Endothelial cell of hepatic sinusoid (primary cell): Measurements from ENCODE around the gene ATOSB.

Source experiments
- in situ Hi-C: cut with HindIII; loops from 2 replicates; pipeline ENCODE4 v1.10.0; 2017; ENCODE audit warnings: low sequenced_read_pairs

ATOSB gene

GRCh38 chr9:35114113-35114839, 1.4 kb downstream of the ATOSB start:
- in situ Hi-C loops = no loop called here

GRCh38 chr9:35112257-35113020, 3.2 kb downstream of the ATOSB start:
- in situ Hi-C loops = no loop called here

- in situ Hi-C loops = no loop called here
Observed at GRCh38 chr9:35111001-35111933, 4.4 kb downstream of the ATOSB start.

GRCh38 chr9:35110327-35110761, 5.3 kb downstream of the ATOSB start:
- in situ Hi-C loops = no loop called here

GRCh38 chr9:35108946-35109575, 6.6 kb downstream of the ATOSB start:
- in situ Hi-C loops = no loop called here

GRCh38 chr9:35108461-35108860, 7.2 kb downstream of the ATOSB start:
- in situ Hi-C loops = no loop called here

GRCh38 chr9:35107297-35108290, 8.1 kb downstream of the ATOSB start:
- in situ Hi-C loops = no loop called here

- in situ Hi-C loops = no loop called here
Observed at GRCh38 chr9:35106343-35106730, 9.3 kb downstream of the ATOSB start.

- in situ Hi-C loops = no loop called here
Observed at GRCh38 chr9:35105571-35106342, 9.9 kb downstream of the ATOSB start.

GRCh38 chr9:35105126-35105525, 10.5 kb downstream of the ATOSB start:
- in situ Hi-C loops = no loop called here

- in situ Hi-C loops = no loop called here
Observed at GRCh38 chr9:35104586-35104985, 11.1 kb downstream of the ATOSB start.

- in situ Hi-C loops = no loop called here
Observed at GRCh38 chr9:35103660-35104191, 11.9 kb downstream of the ATOSB start.

GRCh38 chr9:35102769-35103659, 12.6 kb downstream of the ATOSB start, which contains the start of gene STOML2:
TSS of gene STOML2 (minus strand) at chr9:35103131. CDS start at chr9:35103094, 37 bp downstream.
- in situ Hi-C loops = no loop called here

- in situ Hi-C loops = no loop called here
Observed at GRCh38 chr9:35102465-35102768, 13.2 kb downstream of the ATOSB start.

- in situ Hi-C loops = no loop called here
Observed at GRCh38 chr9:35097573-35097972, 18.1 kb downstream of the ATOSB start.

GRCh38 chr9:35096035-35096849, 19.4 kb downstream of the ATOSB start, which contains the start of gene PIGO:
TSS of gene PIGO (minus strand) at chr9:35096591. CDS start at chr9:35095565, 1,026 bp downstream.
- in situ Hi-C loops = no loop called here

GRCh38 chr9:35091536-35091935, 24.1 kb downstream of the ATOSB start:
- in situ Hi-C loops = loop anchor here (5.0 kb wide), 1 partner anchor 49 kb away; a partner anchor contains a TSS
